Fibroblast of lung (primary cell): ENCODE data around the gene RHPN2.
"Not testable (repeated sequence)": the region's sequence is repeated elsewhere in the genome, so short reads cannot be mapped to it uniquely, and the experiment has no call there.

Experiments
- EZH2 ChIP-seq: IDR thresholded peaks from 2 replicates; pipeline ENCODE4 v1.5.1; 2012; ENCODE audit warnings: low read length, control low read depth, mild to moderate bottlenecking; ENCODE audit errors: missing control alignments
- TF ChIP-seq, protein P1 (sequence below), 2 donors: IDR thresholded peaks in 1 of 2; conservative IDR thresholded peaks in 1 of 2; 1 replicate in 1 of 2; 2 replicates in 1 of 2; pipeline ENCODE4 v1.5.1; 2011 to 2012; ENCODE audit warnings: low read length in 2 of 2, control low read depth in 1 of 2, inconsistent platforms in 1 of 2, low read depth in 1 of 2, mild to moderate bottlenecking in 1 of 2

DNA sequence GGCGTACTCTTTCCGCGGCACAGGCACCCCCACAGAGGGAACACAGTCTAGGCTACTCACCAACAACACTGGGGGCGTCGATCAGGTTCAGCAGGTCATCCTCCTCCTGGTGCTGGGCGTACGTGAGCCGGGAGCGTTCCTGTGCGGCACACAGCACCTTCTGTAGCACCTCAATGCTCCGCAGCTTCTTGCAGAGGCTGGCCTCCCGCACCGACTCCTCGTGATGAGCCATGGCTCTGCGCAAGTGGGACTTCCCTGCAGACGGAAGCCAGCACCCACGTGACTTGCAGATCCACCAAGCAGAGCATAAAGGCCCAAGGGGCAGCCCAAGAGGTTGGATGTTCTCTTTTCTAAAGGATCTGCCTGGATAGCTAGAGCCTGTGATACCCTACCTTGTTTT, 68.7 kb downstream of the RHPN2 start:
- TF ChIP-seq, protein P1, sequence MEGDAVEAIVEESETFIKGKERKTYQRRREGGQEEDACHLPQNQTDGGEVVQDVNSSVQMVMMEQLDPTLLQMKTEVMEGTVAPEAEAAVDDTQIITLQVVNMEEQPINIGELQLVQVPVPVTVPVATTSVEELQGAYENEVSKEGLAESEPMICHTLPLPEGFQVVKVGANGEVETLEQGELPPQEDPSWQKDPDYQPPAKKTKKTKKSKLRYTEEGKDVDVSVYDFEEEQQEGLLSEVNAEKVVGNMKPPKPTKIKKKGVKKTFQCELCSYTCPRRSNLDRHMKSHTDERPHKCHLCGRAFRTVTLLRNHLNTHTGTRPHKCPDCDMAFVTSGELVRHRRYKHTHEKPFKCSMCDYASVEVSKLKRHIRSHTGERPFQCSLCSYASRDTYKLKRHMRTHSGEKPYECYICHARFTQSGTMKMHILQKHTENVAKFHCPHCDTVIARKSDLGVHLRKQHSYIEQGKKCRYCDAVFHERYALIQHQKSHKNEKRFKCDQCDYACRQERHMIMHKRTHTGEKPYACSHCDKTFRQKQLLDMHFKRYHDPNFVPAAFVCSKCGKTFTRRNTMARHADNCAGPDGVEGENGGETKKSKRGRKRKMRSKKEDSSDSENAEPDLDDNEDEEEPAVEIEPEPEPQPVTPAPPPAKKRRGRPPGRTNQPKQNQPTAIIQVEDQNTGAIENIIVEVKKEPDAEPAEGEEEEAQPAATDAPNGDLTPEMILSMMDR (conservative IDR thresholded peaks at IDR 0.05 in 1 of 2, IDR thresholded peaks at IDR 0.05 in 1 of 2; ENCODE audit: low read depth in 1 of 2, low read length in 2 of 2): not testable (repeated sequence)
- not testable (repeated sequence) for TF ChIP-seq EZH2
